Activated CD4-positive, alpha-beta T cell treated with anti-CD3 and anti-CD28 coated beads, Interleukin-2, amount 50 U/mL, for 24 hours (primary cell): ENCODE results near the gene UBE3B.

Source experiments
- DNase-seq, 2 donors: peaks; one replicate each; pipeline ENCODE4 v3.0.0-alpha.2; 2020; ENCODE audit warnings: low read depth in 1 of 2, low spot score in 1 of 2

Gene UBE3B

DNA sequence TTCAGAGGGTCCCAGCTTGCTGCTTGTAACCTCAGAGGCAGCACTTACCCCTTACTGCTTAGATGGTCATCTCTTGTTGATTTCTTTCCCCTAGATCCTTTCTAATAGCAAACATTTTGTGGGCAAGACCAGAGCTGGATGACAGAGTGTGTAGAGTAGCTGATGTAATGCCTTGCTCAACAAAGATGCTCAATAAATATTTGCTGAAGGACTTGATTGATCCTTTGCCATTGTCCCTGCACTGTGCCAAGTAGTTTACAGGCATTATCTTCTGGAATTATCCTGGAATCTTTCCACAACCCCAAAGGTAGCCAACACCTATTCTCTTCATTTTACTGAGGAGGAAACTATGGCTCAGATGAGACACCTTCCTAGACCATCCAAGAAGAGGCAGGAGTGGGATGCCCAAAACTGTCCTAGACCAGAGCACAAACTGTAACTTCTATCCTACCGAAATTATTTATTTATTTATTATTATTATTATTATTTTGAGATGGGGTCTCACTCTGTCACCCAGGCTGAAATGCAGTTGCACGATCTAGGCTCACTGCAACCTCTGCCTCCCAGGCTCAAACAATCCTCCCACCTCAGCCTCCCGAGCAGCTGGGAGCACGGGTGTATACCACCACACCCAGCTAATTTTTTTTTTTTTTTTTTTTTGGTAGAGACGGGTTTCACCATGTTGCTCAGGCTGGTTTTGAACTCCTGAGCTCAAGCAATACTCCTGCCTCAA is 94.5 kb downstream of the UBE3B start:
- no peak for DNase-seq

DNA sequence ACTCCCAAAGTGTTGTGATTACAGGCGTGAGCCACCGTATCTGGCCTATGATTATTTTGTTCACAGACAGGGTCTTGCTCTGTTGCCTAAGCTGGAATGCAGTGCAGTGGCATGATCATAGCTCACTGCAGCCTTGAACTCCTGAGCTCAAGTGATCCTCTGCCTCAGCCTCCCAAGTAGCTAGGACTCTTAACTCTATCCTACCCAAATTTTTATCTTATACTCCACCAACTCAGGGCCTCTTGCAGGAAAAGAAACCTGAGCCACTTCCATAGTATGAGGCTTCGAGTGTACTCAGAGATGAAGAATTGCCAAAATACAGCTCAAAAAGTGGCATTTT is 95.0 kb downstream of the UBE3B start:
- DNase-seq, result no peak

DNA sequence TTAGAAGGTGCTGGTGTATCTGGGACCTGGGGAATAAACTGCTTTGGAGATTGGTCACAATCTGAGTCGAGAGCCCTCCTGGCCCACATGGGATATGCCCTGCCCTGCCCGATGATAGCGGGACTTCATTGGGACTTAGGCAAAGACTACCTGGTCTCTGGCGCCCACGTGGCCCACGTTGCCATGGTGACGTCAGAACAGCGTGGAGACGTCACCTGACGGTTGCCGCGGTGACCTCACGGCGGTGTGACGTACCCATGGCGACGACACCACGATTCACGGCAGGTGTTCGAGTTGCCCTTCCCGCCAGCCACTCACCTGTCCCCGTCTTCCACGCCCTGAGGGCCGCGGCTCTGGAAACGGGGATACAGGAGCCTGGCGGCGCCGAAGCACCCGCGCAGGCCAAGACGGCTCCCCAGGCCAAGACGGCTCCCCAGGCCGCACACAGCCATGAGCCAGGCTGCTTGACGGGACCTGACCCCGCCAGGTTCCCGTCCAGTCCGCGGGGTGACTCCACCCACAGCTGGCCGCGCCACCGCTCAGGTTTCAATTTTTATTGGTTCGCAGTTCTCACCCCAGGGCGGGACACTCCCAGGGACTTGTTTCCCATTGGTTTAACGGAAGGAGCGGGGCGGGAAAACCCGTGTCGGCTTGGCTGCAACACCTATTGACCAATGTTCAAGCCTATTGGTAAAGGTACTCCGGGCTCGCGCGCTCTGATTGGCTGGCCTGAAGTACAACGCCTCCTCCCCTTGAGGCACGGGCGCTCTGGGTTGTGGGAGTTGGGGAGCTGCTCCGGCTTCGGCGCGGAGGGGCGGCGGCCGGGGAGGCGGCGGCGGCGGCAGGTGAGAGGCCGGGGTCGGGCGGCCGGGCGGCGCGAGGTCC is 95.8 kb downstream of the UBE3B start, which contains the start of the genes MMAB and MVK:
Gene MMAB (minus strand): TSS at position 476 of the 885 bp plus-strand sequence. CDS start 24 bp downstream, at position 452.
Gene MVK (plus strand): TSS at position 766 of the 885 bp plus-strand sequence. CDS start 1,029 bp downstream, outside the sequence.
- peak; percentile 92 to 98 for DNase-seq

DNA sequence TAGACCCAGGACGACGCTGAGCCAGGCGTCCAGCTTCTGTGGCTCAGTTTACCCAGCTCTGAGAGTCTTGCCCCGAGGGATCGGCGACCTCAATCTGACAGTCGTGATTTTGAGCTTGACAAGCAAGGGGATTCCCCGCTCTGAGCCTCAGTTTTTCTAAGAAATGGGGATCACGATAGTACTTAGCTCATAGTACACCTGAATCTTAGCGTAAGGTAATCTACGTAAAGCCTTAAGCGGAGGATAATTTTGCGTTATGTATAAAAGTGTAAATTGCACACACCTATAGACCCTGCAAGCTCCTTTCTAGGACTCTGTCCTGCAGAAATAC is 96.4 kb downstream of the UBE3B start:
- DNase-seq, result no peak

DNA sequence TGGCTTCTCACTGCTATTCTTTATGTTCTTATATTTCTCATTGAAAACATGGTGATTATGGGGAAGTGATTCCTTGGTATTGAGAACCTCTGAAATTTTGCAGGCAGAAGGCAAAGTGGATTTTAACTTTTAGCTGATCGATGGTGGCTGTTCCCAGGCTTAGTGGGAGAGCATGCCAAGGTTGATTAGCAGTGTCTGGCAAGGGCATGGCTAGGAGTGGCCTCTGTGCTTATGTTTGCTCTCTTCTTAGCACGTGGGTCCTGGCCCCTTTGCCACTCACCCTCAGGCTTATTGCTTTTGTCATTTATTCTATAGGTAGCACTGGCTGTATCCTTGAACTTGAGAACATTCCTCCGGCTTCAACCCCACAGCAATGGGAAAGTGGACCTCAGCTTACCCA is 98.2 kb downstream of the UBE3B start:
- no peak for DNase-seq

DNA sequence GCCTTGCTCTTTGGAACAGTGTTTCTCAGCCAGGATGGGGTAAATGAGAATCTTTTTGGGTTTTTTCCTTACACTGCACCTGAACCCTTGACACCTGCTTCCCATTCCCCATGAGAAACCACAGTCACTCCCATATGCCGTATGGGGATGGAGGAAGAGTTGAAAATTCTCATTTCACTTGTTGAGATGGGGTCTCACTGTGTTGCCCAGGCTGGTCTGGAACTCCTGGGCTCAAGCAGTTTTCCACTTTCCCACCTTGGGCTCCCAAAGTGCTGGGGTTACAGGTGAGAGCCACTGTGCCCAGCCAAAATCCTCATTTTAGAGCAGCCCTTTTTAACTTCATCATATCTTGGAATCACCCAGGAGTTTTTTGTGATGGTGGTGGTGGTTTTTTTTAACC is 99.9 kb downstream of the UBE3B start:
- no peak for DNase-seq

DNA sequence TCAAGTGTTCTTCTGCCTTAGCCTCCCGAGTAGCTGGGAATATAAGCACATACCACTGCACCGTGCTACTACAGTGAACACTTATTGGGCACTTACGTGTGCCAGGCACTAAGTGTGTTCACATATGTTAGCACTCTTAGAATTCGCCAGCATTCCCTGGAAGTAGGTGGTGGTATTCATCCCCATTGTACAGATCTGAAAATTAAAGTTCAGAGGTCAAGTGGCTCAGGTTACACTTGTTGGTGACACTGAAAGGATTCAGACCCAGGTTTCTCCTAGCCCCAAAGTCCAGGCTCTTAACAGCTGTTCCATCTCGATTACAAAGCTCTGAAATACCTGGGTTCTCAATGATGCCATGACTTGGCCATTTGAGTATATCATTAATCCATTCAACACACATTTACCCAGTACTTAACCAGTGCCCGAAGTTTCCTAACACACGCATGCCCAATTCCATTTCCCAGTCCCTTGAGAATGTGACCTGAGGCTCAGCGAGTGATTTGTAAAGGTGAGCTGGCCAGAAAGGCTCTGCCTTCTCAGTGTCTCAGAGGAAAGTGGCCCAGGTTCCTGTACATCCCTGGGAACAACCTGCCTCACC is 101.0 kb downstream of the UBE3B start:
- DNase-seq, result no peak

DNA sequence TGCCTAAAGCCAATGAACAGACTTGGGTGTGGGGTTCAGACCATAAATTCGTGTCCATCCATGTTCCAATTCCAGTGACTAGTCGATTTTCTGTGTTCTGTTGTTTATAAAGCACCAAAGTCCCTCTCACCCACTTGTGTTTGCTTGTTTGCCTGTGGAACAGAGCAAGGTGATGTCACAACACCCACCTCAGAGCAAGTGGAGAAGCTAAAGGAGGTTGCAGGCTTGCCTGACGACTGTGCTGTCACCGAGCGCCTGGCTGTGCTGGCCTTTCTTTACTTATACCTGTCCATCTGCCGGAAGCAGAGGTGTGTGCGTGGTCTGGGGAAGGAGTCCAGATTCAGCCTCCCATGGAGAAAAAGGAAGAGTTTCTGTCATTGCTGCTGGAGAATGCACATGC is 102.2 kb downstream of the UBE3B start:
- no peak for DNase-seq

DNA sequence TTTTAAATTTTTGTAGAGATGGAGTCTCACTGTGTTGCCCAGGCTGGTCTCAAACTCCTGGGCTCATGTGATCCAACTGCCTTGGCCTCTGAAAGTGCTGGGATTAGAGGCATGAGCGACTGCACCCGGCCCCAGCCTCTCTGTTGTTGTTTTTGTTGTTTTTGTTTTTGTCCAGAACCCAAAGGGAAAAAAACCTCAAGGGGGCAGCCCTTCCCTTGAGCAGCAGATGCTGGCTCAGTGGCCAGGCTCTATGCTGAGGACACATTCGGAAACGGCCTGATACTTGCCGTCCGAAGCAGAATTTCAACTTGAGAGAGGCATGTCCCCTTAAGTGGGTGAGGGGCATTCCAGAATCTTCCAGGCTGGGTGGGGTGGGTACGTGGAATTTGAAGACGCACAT is 102.8 kb downstream of the UBE3B start:
- no peak for DNase-seq

DNA sequence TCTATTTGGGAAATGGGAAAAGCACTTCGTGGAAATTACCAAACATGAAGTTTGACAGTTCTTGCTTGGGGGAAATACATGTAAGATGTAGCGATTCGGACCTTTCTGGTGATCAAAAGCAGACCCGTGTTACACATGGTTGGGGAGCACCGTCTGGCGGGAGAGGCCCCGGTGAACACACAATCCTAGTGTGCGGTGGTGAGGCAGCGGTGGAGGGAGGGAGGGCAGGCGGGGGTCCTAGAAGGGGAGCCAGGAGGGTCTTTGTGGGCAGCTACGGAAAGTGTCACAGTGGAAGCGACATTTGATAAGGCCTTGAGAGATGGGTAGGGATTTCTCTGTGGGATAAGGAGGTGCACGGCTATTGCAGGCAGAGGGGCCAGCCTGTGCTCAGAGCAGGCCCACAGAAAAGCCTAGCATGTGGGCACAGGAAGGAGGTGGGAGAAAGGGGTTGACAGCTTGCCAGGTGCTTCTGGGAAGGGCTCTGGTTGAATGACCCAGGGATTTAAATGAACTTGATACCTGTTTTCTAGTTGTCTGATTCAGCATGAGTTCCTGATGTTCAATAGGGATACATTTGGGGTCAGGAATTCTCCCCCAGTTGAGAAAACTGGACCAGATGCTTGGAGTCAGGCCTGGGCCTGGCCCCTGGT is 103.4 kb downstream of the UBE3B start:
- no peak for DNase-seq

DNA sequence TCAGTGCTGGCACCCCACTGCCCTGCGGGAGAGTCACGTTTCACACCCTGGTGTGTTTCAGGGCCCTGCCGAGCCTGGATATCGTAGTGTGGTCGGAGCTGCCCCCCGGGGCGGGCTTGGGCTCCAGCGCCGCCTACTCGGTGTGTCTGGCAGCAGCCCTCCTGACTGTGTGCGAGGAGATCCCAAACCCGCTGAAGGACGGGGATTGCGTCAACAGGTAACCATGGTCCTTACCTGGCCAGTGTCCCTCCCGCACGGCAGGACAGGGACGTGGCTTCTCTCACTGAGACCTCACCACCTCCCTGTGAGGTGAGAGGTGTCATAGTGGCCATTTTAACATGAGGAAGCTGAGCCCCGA is 103.9 kb downstream of the UBE3B start:
- no peak for DNase-seq

DNA sequence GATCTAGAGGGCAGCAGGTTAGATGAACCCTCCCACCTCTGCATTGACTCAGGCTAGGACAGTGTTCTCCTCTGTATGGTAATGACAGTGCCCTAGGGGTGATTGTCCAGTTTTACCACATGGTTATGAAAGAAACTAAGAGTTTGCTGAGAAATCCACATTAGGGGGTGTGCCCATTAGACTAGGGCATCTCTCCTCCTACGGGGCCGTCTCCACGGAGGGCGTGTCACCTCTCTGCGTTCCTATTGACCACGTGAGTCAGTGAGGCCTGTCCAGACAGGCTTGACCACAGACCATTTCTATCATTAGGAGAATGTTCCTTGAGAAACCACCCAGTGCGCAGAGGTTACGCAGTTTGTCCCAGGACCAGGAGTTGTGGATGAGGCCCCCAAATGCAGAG is 104.4 kb downstream of the UBE3B start:
- DNase-seq, result no peak

DNA sequence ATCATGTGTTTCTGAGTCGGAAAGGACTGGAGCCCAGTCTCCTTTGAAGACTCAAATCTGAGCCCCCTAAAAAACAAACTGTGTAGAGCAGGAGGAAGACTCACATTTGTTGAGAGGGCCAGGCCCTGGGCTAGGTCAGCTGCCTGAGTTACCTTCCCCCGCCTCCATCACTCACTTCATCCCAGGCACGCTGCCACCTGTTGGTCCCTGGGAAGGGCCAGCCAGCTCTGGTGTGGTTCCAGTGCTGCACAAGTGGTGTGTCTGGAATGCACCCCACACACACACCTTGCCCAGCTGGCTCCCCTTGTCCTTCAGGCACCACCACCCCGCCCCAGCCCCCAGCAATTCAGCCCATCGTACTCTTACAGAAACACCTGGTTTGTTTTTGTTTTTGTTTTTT is 105.2 kb downstream of the UBE3B start:
- DNase-seq, result no peak

DNA sequence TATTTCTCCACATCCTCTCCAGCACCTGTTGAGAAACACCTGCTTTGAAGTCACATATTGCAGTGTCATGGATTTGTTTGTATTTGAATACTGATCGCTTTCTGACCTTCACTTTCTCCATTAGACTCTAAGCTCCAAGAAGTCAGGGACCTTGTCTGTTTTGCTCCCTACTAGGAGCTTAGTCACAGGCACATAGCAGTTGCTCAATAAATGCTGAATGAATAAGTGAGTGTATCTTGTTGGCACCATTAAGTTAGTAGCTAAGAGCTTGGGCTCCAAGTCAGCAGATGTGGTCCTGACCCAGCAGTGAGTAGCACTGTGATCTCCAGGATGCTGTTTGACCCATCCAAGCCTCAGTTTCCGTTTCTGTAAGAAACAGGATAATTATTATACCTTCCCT is 106.3 kb downstream of the UBE3B start:
- no peak for DNase-seq
